Measurements from ENCODE around the gene MYOZ3.

GRCh38 chr5:150663936-150664335, 2.9 kb downstream of the MYOZ3 start:
- no peak for TF ChIP-seq POLR2A (IDR thresholded peaks at IDR 0.05; ENCODE audit: low read depth)
- TF ChIP-seq, protein P1, sequence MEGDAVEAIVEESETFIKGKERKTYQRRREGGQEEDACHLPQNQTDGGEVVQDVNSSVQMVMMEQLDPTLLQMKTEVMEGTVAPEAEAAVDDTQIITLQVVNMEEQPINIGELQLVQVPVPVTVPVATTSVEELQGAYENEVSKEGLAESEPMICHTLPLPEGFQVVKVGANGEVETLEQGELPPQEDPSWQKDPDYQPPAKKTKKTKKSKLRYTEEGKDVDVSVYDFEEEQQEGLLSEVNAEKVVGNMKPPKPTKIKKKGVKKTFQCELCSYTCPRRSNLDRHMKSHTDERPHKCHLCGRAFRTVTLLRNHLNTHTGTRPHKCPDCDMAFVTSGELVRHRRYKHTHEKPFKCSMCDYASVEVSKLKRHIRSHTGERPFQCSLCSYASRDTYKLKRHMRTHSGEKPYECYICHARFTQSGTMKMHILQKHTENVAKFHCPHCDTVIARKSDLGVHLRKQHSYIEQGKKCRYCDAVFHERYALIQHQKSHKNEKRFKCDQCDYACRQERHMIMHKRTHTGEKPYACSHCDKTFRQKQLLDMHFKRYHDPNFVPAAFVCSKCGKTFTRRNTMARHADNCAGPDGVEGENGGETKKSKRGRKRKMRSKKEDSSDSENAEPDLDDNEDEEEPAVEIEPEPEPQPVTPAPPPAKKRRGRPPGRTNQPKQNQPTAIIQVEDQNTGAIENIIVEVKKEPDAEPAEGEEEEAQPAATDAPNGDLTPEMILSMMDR (IDR thresholded peaks at IDR 0.05), result no peak

Measured in esophagus muscularis mucosa (tissue), 3 donors.